ENCODE results near the gene MYOM1.

DNA sequence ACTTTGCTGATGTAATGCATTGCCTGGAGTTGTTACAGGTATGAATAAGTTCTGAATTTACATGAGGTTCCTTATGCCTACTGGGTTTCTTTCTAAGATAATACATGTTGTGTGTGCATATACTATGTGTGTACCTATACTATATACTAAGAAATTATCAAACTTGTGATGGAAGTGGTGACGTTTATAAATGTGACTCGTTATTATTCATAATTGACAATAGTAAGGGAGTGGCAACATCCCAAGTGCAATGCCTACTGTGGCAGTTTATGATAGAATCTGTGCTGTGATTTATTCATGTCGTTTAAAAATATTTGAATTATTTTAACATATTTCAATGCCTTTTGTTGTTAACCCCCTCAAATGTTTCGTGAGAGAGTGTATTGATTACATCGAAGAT, 29.9 kb downstream of the MYOM1 start:
- TF ChIP-seq EZH2 (IDR thresholded peaks at IDR 0.05) (no peak), POLR2AphosphoS5 (IDR thresholded peaks at IDR 0.05; ENCODE audit: borderline replicate concordance, low read depth, low read length) (no peak), FOXP2 (optimal IDR thresholded peaks at IDR 0.05; ENCODE audit: control extremely low read depth, extremely low read length, insufficient read depth) (no peak)

Measured in SK-N-MC (cell line).